Subcutaneous preadipocyte (primary cell): ENCODE data around the gene ITIH1. TPM values are rescaled to one million over a fixed set of nuclear protein-coding genes. Genes with fewer than 3 reads are reported as not detected.

Experiments
- small RNA-seq: library from RNA; depleted of rRNA; stranded (forward); fragments of <200 nt; gene quantifications from one replicate; pipeline ENCODE3, GENCODE V24; 2012
- total RNA-seq: library from RNA; depleted of rRNA; stranded (reverse); fragments of >200 nt; gene quantifications from 2 replicates; pipeline ENCODE4 v1.2.3, GENCODE V29; 2012

Gene ITIH1
- not detected in 2 replicates for total RNA-seq

GRCh38 chr3:52777127-52777958, at the start of gene ITIH1:
ITIH1 (plus strand) TSS chr3:52777599; CDS start chr3:52777616, 17 bp downstream.

GRCh38 chr3:52770496-52771333, 6.7 kb upstream of the ITIH1 start, which contains the start of gene NEK4:
NEK4 (minus strand) TSS chr3:52770940; CDS start chr3:52770746, 194 bp downstream.

GRCh38 chr3:52794612-52795099, 17.3 kb downstream of the ITIH1 start, which contains the start of gene ITIH3:
ITIH3 (plus strand) TSS chr3:52794796; CDS start chr3:52794804, 8 bp downstream.

GRCh38 chr3:52830535-52831258, 53.3 kb downstream of the ITIH1 start, which contains the start of gene ITIH4:
ITIH4 (minus strand) TSS chr3:52830672; CDS start chr3:52830642, 30 bp downstream.

GRCh38 chr3:52834871-52835501, 57.6 kb downstream of the ITIH1 start, which contains the start of gene MUSTN1:
MUSTN1 (minus strand) TSS chr3:52835019; CDS start chr3:52834948, 71 bp downstream.

Small RNA genes lying within 50 kb of the gene (small RNA-seq; reads per million reads assigned to genes)
- not detected for gene AC006254.2
- not detected for gene MUSTN1

Other genes with a start within 250 kb of the ITIH1 start
- gene NT5DC2, start 243.7 kb upstream of the ITIH1 start, total RNA-seq, result 44.5 and 52.8 TPM in 2 replicates
- gene UQCC5, start 241.0 kb upstream of the ITIH1 start, total RNA-seq, result 5.9 and 7.4 TPM in 2 replicates
- gene PBRM1, start 91.7 kb upstream of the ITIH1 start, total RNA-seq, result 52.9 and 75.7 TPM in 2 replicates
- 121 and 159 TPM in 2 replicates for gene GNL3, start 91.6 kb upstream of the ITIH1 start, total RNA-seq
- gene GLT8D1, start 71.8 kb upstream of the ITIH1 start, total RNA-seq, result 68.8 and 81.9 TPM in 2 replicates
- gene SPCS1, start 71.5 kb upstream of the ITIH1 start, total RNA-seq, result 52.6 and 73.1 TPM in 2 replicates
- gene NEK4, start 6.7 kb upstream of the ITIH1 start, total RNA-seq, result 22.4 and 35.4 TPM in 2 replicates
- not detected in 2 replicates for gene ITIH3, start 17.2 kb downstream of the ITIH1 start, total RNA-seq
- under 0.01 and 1.8 TPM in 2 replicates for gene ITIH4, start 53.1 kb downstream of the ITIH1 start, total RNA-seq
- not detected in 2 replicates for gene MUSTN1, start 57.4 kb downstream of the ITIH1 start, total RNA-seq
- 12.9 and 14.5 TPM in 2 replicates for gene STIMATE, start 119.9 kb downstream of the ITIH1 start, total RNA-seq